ENCODE data around the gene IQCK.

Gene IQCK

DNA sequence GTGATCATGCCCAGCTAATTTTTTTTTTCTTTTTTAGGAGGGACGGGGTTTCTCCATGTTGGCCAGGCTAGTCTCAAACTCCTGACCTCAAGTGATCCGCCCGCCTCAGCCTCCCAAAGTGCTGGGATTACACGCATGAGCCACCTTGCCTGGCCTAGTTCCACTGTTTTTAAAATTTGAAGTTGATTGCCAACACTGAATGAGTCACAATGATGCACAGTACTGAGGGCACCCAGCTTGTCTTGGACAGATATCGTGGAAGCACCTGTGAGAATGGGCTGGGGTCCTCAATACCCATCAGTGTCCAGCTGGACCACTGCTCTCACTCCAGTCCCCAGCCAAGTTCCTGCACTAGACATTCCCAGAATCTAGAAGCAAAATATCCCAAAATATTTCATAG, 2.5 kb upstream of the IQCK start:
- TF ChIP-seq, protein P1, sequence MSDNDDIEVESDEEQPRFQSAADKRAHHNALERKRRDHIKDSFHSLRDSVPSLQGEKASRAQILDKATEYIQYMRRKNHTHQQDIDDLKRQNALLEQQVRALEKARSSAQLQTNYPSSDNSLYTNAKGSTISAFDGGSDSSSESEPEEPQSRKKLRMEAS (IDR thresholded peaks at IDR 0.05): no peak
- no peak for TF ChIP-seq TAF1 (IDR thresholded peaks at IDR 0.05; ENCODE audit: low read depth)
- TF ChIP-seq CEBPB (IDR thresholded peaks at IDR 0.05): no peak
- TF ChIP-seq TCF12 (IDR thresholded peaks at IDR 0.05; ENCODE audit: low read depth): no peak
- TF ChIP-seq EP300 (IDR thresholded peaks at IDR 0.05; ENCODE audit: borderline replicate concordance): no peak
- no peak for TF ChIP-seq EGR1 (IDR thresholded peaks at IDR 0.05)
- no peak for TF ChIP-seq TEAD4 (IDR thresholded peaks at IDR 0.05)

DNA sequence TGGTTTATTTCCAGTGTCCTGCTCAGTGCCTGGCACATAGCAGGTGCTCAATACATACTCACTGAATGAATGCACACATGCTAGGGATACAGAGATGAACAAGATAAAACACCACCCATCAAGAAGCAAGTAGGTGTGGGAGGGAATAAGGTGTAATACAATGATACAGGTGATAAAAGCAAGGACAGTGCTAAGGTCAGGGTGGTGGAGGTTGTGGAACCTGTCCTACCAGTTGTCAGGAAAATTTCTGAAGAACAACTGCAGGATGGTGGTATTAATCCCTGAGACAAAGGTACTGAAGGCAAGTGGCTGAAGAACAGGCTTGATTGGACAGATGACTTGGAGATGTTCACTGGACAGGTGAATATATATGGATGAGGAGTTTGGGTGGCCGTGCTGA, 1.9 kb upstream of the IQCK start:
- TF ChIP-seq TCF12 (IDR thresholded peaks at IDR 0.05; ENCODE audit: low read depth) (no peak), CREB1 (IDR thresholded peaks at IDR 0.05; ENCODE audit: low read depth) (no peak), YY1 (IDR thresholded peaks at IDR 0.05; ENCODE audit: low read depth) (no peak), ZBTB7A (IDR thresholded peaks at IDR 0.05; ENCODE audit: low read depth) (no peak), FOXM1 (IDR thresholded peaks at IDR 0.05; ENCODE audit: borderline replicate concordance, low read depth) (no peak), EGR1 (IDR thresholded peaks at IDR 0.05) (no peak), RAD21 (IDR thresholded peaks at IDR 0.05; ENCODE audit: low read depth) (no peak), NFIC (IDR thresholded peaks at IDR 0.05) (no peak), CEBPB (IDR thresholded peaks at IDR 0.05) (no peak), TAF1 (IDR thresholded peaks at IDR 0.05; ENCODE audit: low read depth) (no peak), EP300 (IDR thresholded peaks at IDR 0.05; ENCODE audit: borderline replicate concordance) (no peak), TEAD4 (IDR thresholded peaks at IDR 0.05) (no peak)
- TF ChIP-seq, protein P2, sequence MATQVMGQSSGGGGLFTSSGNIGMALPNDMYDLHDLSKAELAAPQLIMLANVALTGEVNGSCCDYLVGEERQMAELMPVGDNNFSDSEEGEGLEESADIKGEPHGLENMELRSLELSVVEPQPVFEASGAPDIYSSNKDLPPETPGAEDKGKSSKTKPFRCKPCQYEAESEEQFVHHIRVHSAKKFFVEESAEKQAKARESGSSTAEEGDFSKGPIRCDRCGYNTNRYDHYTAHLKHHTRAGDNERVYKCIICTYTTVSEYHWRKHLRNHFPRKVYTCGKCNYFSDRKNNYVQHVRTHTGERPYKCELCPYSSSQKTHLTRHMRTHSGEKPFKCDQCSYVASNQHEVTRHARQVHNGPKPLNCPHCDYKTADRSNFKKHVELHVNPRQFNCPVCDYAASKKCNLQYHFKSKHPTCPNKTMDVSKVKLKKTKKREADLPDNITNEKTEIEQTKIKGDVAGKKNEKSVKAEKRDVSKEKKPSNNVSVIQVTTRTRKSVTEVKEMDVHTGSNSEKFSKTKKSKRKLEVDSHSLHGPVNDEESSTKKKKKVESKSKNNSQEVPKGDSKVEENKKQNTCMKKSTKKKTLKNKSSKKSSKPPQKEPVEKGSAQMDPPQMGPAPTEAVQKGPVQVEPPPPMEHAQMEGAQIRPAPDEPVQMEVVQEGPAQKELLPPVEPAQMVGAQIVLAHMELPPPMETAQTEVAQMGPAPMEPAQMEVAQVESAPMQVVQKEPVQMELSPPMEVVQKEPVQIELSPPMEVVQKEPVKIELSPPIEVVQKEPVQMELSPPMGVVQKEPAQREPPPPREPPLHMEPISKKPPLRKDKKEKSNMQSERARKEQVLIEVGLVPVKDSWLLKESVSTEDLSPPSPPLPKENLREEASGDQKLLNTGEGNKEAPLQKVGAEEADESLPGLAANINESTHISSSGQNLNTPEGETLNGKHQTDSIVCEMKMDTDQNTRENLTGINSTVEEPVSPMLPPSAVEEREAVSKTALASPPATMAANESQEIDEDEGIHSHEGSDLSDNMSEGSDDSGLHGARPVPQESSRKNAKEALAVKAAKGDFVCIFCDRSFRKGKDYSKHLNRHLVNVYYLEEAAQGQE (IDR thresholded peaks at IDR 0.05; ENCODE audit: low read depth): no peak
- TF ChIP-seq, protein P3, sequence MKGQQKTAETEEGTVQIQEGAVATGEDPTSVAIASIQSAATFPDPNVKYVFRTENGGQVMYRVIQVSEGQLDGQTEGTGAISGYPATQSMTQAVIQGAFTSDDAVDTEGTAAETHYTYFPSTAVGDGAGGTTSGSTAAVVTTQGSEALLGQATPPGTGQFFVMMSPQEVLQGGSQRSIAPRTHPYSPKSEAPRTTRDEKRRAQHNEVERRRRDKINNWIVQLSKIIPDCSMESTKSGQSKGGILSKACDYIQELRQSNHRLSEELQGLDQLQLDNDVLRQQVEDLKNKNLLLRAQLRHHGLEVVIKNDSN (IDR thresholded peaks at IDR 0.05): no peak
- TF ChIP-seq, protein P1 (IDR thresholded peaks at IDR 0.05): no peak

DNA sequence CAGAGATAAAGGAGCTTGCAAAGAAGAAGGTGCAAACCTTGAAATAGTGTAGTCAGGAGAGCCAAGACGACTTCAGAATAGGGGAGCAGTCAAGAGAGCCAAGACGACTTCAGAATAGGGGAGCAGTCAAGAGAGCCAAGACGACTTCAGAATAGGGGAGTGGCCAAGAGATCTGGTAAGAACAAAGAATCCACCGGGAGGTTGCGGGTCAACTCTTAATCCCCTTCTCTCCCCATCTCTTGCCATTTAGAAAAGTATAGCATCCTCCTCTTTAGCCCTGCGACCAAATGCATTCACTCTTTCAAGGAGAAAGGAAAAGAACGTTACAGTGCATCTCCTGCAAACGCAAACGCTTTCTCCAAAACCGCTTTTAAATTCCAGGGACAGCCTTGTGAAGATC, 757 bp upstream of the IQCK start:
- TF ChIP-seq, protein P2 (IDR thresholded peaks at IDR 0.05; ENCODE audit: low read depth): no peak
- no peak for TF ChIP-seq CEBPB (IDR thresholded peaks at IDR 0.05)
- no peak for TF ChIP-seq FOXM1 (IDR thresholded peaks at IDR 0.05; ENCODE audit: borderline replicate concordance, low read depth)
- TF ChIP-seq ZBTB7A (IDR thresholded peaks at IDR 0.05; ENCODE audit: low read depth): no peak
- no peak for TF ChIP-seq TCF12 (IDR thresholded peaks at IDR 0.05; ENCODE audit: low read depth)
- TF ChIP-seq YY1 (IDR thresholded peaks at IDR 0.05; ENCODE audit: low read depth): no peak
- TF ChIP-seq, protein P1 (IDR thresholded peaks at IDR 0.05): no peak

DNA sequence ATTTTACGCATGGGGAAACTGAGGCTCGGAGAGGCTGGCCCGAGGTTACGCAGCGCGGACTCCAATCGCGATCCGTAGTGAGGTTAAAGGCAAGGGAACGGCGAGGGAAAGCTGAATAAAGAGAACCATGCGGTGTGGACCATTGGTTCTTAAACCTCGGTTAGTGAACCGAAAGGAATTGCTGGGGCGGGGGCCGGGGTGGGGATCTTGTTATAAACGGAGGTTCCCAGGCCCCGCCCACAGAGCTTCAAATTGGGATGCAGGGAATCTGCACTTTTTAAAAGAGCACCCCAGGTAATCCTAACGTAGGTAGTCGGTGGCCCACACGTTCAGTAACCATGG, 524 bp downstream of the IQCK start:
- TF ChIP-seq, protein P3 (IDR thresholded peaks at IDR 0.05): no peak
- TF ChIP-seq NFIC (IDR thresholded peaks at IDR 0.05) (no peak), CEBPB (IDR thresholded peaks at IDR 0.05) (no peak), CREB1 (IDR thresholded peaks at IDR 0.05; ENCODE audit: low read depth) (no peak), TEAD4 (IDR thresholded peaks at IDR 0.05) (no peak), EP300 (IDR thresholded peaks at IDR 0.05; ENCODE audit: borderline replicate concordance) (no peak), TCF12 (IDR thresholded peaks at IDR 0.05; ENCODE audit: low read depth) (no peak)

DNA sequence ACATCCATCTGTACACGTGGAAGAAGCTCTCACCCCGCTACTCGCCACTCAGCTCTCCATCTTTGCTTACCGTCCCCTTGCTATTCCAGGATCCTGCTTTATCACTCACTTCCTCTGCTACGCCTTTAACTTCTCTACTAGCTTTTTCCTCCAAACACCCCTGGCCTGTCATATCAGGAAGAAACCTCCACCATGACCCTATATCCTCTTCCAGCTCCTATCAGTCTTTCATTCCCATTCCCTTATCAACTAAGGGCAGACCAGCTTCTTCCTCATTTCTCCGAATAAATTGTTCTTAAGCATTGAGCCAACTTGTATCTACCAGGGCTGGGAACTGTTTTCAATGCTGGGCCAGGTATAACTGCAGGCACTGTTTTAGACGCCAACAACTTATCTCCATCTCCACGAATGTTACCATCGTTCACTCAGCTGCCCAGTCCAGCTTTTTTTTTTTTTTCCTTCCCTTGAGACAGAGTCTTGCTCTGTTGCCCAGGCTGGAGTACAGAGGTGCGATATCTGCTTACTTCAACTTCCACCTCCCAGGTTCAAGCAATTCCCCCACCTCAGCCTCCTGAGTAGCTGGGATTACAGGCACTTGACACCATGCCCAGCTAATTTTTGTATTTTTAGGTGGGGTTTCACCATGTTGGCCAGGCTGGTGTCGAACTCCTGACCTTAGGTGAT, 4.3 kb downstream of the IQCK start:
- TF ChIP-seq EGR1 (IDR thresholded peaks at IDR 0.05): no peak

DNA sequence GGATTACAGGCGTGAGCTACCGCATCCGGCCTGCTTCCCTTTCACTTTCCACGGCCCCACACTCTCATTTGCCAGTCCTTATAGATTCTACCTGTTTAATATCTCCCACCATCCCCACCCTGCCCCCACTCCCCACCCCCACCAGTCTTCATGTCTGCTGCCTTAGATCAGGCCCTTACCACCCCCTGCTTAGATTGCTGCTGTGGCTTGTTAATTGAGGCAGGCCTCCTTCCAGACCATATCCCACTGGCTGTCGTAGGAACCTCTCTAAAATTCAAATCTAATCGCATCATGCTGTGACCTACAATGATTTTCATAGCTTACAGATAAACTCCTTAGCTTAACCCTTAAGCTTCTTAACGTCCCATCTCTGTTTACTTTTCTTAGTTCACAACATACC, 4.9 kb downstream of the IQCK start:
- TF ChIP-seq CEBPB (IDR thresholded peaks at IDR 0.05) (no peak), YY1 (IDR thresholded peaks at IDR 0.05; ENCODE audit: low read depth) (no peak), CREB1 (IDR thresholded peaks at IDR 0.05; ENCODE audit: low read depth) (no peak), NFIC (IDR thresholded peaks at IDR 0.05) (no peak), EGR1 (IDR thresholded peaks at IDR 0.05) (no peak), ZBTB7A (IDR thresholded peaks at IDR 0.05; ENCODE audit: low read depth) (no peak), RAD21 (IDR thresholded peaks at IDR 0.05; ENCODE audit: low read depth) (no peak), FOXM1 (IDR thresholded peaks at IDR 0.05; ENCODE audit: borderline replicate concordance, low read depth) (no peak), TEAD4 (IDR thresholded peaks at IDR 0.05) (no peak), EP300 (IDR thresholded peaks at IDR 0.05; ENCODE audit: borderline replicate concordance) (no peak), TCF12 (IDR thresholded peaks at IDR 0.05; ENCODE audit: low read depth) (no peak), TAF1 (IDR thresholded peaks at IDR 0.05; ENCODE audit: low read depth) (no peak)
- TF ChIP-seq, protein P2 (IDR thresholded peaks at IDR 0.05; ENCODE audit: low read depth): no peak
- TF ChIP-seq, protein P3 (IDR thresholded peaks at IDR 0.05): no peak
- TF ChIP-seq, protein P1 (IDR thresholded peaks at IDR 0.05): no peak

All from Ishikawa (cell line).